Measurements from ENCODE around the gene TUT7.
A peak's percentile ranks its signal among the peaks of the same experiment; 100 is the strongest.

The TUT7 gene

DNA sequence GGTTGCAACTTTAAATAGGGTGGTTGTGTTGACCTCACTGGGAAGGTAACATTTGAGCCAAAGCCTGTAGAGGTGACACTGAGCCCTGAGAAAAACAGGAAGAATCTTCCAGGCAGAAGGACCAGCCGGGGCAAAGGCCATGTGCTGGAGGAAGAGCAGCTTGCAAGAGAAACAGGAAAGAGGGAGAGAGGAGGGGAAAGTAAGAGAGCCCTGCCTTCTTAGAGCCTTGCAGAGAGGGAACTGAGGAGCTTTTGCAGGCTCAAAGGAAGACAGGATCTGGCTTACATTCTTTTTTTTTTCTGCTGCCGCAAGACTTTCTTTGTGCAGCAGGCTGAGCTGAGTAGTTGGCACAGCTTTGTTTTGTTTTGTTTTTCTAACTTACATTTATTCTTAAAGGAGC lies 112.1 kb downstream of the TUT7 start:
- TF ChIP-seq SUZ12 (IDR thresholded peaks at IDR 0.05) (no peak), ELF4 (IDR thresholded peaks at IDR 0.05) (no peak), LEF1 (IDR thresholded peaks at IDR 0.05; ENCODE audit: borderline replicate concordance) (no peak), FOXA1 (IDR thresholded peaks at IDR 0.05) (no peak)
- ChIA-PET POLR2A (no interaction called here), CTCF (interaction anchor here (0.7 kb wide), 1 partner anchor 21 kb away, joined by 7 read pairs; no protein-coding TSS in a partner anchor)
- DNase-seq (ENCODE audit: extremely low spot score) = no peak

GRCh38 chr9:86241216-86241615 lies 113.0 kb downstream of the TUT7 start:
- POLR2A ChIA-PET = no interaction called here
- no peak for TF ChIP-seq SUZ12 (IDR thresholded peaks at IDR 0.05)
- CTCF ChIA-PET = no interaction called here
- no peak for DNase-seq (ENCODE audit: extremely low spot score)

DNA sequence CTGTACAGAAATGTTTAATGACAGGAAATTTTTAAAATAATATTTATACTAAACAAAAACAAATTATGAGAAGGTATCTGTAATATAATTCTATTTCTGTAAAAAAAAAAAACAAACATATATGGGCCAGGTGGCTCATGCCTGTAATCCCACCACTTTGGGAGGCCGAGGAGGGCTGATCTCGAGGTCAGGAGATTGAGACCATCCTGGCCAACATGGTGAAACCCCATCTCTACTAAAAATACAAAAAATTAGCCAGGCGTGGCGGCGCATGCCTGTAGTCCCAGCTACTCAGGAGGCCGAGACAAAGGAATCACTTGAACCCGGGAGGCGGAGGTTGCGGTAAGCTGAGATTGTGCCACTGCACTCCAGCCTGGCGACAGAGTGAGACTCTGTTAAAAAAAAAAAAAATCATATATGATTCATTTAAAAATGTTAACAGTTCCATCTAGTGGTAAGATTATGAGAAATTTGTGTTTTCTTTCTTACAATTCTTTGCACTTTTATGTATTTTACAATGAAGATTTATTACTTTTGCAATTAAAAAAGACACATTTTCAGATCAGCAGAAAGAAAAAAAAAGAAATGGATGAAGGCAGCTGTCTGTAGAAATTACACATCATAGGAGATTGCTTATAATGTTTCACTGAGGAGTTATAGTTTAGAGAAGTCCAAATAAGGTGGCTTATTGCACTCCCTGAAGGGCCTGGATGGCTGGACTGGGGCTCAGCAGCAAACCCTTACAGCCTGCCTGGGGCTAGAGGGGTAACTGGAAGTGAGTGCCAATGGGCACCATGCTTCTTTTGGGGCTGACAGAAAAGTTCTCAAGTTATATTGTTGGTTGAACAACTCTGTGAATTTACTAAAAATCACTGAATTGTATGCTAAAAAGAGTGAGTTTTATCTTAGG lies 115.1 kb downstream of the TUT7 start:
- no peak for DNase-seq (ENCODE audit: extremely low spot score)
- TF ChIP-seq BHLHE40 (IDR thresholded peaks at IDR 0.05; ENCODE audit: borderline replicate concordance) (no peak), ZNF384 (IDR thresholded peaks at IDR 0.05) (peak; percentile 88)
- TF ChIP-seq, protein P1, sequence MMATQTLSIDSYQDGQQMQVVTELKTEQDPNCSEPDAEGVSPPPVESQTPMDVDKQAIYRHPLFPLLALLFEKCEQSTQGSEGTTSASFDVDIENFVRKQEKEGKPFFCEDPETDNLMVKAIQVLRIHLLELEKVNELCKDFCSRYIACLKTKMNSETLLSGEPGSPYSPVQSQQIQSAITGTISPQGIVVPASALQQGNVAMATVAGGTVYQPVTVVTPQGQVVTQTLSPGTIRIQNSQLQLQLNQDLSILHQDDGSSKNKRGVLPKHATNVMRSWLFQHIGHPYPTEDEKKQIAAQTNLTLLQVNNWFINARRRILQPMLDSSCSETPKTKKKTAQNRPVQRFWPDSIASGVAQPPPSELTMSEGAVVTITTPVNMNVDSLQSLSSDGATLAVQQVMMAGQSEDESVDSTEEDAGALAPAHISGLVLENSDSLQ (IDR thresholded peaks at IDR 0.05) = peak; percentile 22; the same call in 1 of the 2 replicates
- POLR2A ChIA-PET = no interaction called here
- CTCF ChIA-PET = interaction anchor here (0.6 to 1.7 kb wide), 3 partner anchors 18 to 37 kb away, joined by 3 to 7 read pairs (median 4); no protein-coding TSS in a partner anchor

Data from HEK293T (cell line).